HEK293 (cell line): ENCODE results near the gene TMUB1.

Experiments
- EGR2 ChIP-seq: fragments of 450-650 bp; formaldehyde crosslinking; IDR thresholded peaks from 2 replicates; pipeline ENCODE4 v1.5.1; 2016; ENCODE audit warnings: low read depth, missing biosample characterization, missing genetic modification characterization
- GLI4 ChIP-seq: fragments of 450-650 bp; formaldehyde crosslinking; IDR thresholded peaks from 2 replicates; pipeline ENCODE4 v1.5.1; 2016; ENCODE audit warnings: missing biosample characterization, missing genetic modification characterization
- GLIS2 ChIP-seq: fragments of 450-650 bp; formaldehyde crosslinking; IDR thresholded peaks from 2 replicates; pipeline ENCODE4 v1.5.1; 2016; ENCODE audit warnings: missing biosample characterization, missing genetic modification characterization
- HOXC10 ChIP-seq: sonication (generic); formaldehyde crosslinking; IDR thresholded peaks from 2 replicates; pipeline ENCODE4 v1.8.1; 2023; ENCODE audit warnings: mild to moderate bottlenecking, missing genetic modification reagents
- KLF16 ChIP-seq: fragments of 450-650 bp; formaldehyde crosslinking; IDR thresholded peaks from 2 replicates; pipeline ENCODE4 v1.5.1; 2017; ENCODE audit warnings: missing biosample characterization, missing genetic modification characterization
- KLF8 ChIP-seq: fragments of 450-650 bp; formaldehyde crosslinking; IDR thresholded peaks from 2 replicates; pipeline ENCODE4 v1.5.1; 2016; ENCODE audit warnings: missing biosample characterization, missing genetic modification characterization
- KLF9 ChIP-seq: fragments of 450-650 bp; formaldehyde crosslinking; IDR thresholded peaks from 2 replicates; pipeline ENCODE4 v1.5.1; 2016; ENCODE audit warnings: missing biosample characterization, missing genetic modification characterization, low read depth
- MZF1 ChIP-seq: fragments of 450-650 bp; formaldehyde crosslinking; IDR thresholded peaks from 2 replicates; pipeline ENCODE4 v1.5.1; 2017; ENCODE audit warnings: missing biosample characterization, missing genetic modification characterization, borderline replicate concordance
- REPIN1 ChIP-seq: fragments of 450-650 bp; formaldehyde crosslinking; IDR thresholded peaks from 2 replicates; pipeline ENCODE4 v1.5.1; 2017; ENCODE audit warnings: missing biosample characterization, missing genetic modification characterization, low read depth
- SCRT1 ChIP-seq: fragments of 450-650 bp; formaldehyde crosslinking; IDR thresholded peaks from 2 replicates; pipeline ENCODE4 v1.5.1; 2016; ENCODE audit warnings: missing biosample characterization, missing genetic modification characterization, borderline replicate concordance
- SP2 ChIP-seq: fragments of 450-650 bp; formaldehyde crosslinking; IDR thresholded peaks from 2 replicates; pipeline ENCODE4 v1.5.1; 2016; ENCODE audit warnings: missing biosample characterization, missing genetic modification characterization
- TRIM28 ChIP-seq: IDR thresholded peaks from 2 replicates; pipeline ENCODE4 v1.6.1; 2011; ENCODE audit warnings: low read length, control low read depth, borderline replicate concordance
- ZBTB20 ChIP-seq: fragments of 450-650 bp; formaldehyde crosslinking; IDR thresholded peaks from 2 replicates; pipeline ENCODE4 v1.5.1; 2016; ENCODE audit warnings: missing biosample characterization, missing genetic modification characterization
- ZBTB21 ChIP-seq: fragments of 450-650 bp; formaldehyde crosslinking; IDR thresholded peaks from 2 replicates; pipeline ENCODE4 v1.5.1; 2017; ENCODE audit warnings: missing biosample characterization, missing genetic modification characterization
- ZBTB44 ChIP-seq: fragments of 450-650 bp; IDR thresholded peaks from 2 replicates; pipeline ENCODE4 v1.5.1; 2018; ENCODE audit warnings: missing biosample characterization, mild to moderate bottlenecking, missing genetic modification characterization
- ZEB2 ChIP-seq: fragments of 450-650 bp; formaldehyde crosslinking; IDR thresholded peaks from 2 replicates; pipeline ENCODE4 v1.5.1; 2016; ENCODE audit warnings: missing biosample characterization, missing genetic modification characterization
- ZNF10 ChIP-seq: fragments of 450-650 bp; formaldehyde crosslinking; IDR thresholded peaks from 2 replicates; pipeline ENCODE4 v1.5.1; 2017; ENCODE audit warnings: missing biosample characterization, missing genetic modification characterization
- ZNF133 ChIP-seq: fragments of 450-650 bp; formaldehyde crosslinking; IDR thresholded peaks from 2 replicates; pipeline ENCODE4 v1.5.1; 2016; ENCODE audit warnings: missing biosample characterization, missing genetic modification characterization
- ZNF175 ChIP-seq: fragments of 450-650 bp; formaldehyde crosslinking; IDR thresholded peaks from 2 replicates; pipeline ENCODE4 v1.5.1; 2016; ENCODE audit warnings: missing biosample characterization, missing genetic modification characterization
- ZNF223 ChIP-seq: fragments of 450-650 bp; formaldehyde crosslinking; IDR thresholded peaks from 2 replicates; pipeline ENCODE4 v1.5.1; 2016; ENCODE audit warnings: missing biosample characterization, missing genetic modification characterization
- ZNF248 ChIP-seq: fragments of 450-650 bp; formaldehyde crosslinking; IDR thresholded peaks from 2 replicates; pipeline ENCODE4 v1.5.1; 2017; ENCODE audit warnings: missing biosample characterization, missing genetic modification characterization
- ZNF324 ChIP-seq: fragments of 450-650 bp; formaldehyde crosslinking; IDR thresholded peaks from 2 replicates; pipeline ENCODE4 v1.5.1; 2016; ENCODE audit warnings: missing biosample characterization, missing genetic modification characterization
- ZNF341 ChIP-seq: fragments of 450-650 bp; formaldehyde crosslinking; IDR thresholded peaks from 2 replicates; pipeline ENCODE4; 2016; ENCODE audit warnings: low read depth, missing biosample characterization, missing genetic modification characterization
- ZNF354C ChIP-seq: fragments of 450-650 bp; formaldehyde crosslinking; IDR thresholded peaks from 2 replicates; pipeline ENCODE4 v1.5.1; 2016; ENCODE audit warnings: missing biosample characterization, missing genetic modification characterization, low read depth, borderline replicate concordance
- ZNF394 ChIP-seq: fragments of 450-650 bp; formaldehyde crosslinking; IDR thresholded peaks from 2 replicates; pipeline ENCODE4 v1.5.1; 2016; ENCODE audit warnings: missing biosample characterization, missing genetic modification characterization, mild to moderate bottlenecking, moderate library complexity, borderline replicate concordance
- ZNF433 ChIP-seq: fragments of 450-650 bp; formaldehyde crosslinking; IDR thresholded peaks from 2 replicates; pipeline ENCODE4 v1.5.1; 2016; ENCODE audit warnings: missing biosample characterization, missing genetic modification characterization, low read depth
- ZNF473 ChIP-seq: fragments of 450-650 bp; formaldehyde crosslinking; IDR thresholded peaks from 2 replicates; pipeline ENCODE4 v1.5.1; 2017; ENCODE audit warnings: missing biosample characterization, missing genetic modification characterization
- ZNF518A ChIP-seq: fragments of 450-650 bp; formaldehyde crosslinking; conservative IDR thresholded peaks from 2 replicates; pipeline ENCODE4 v1.5.1; 2016; ENCODE audit warnings: low read depth, missing biosample characterization, missing genetic modification characterization
- ZNF555 ChIP-seq: fragments of 450-650 bp; formaldehyde crosslinking; conservative IDR thresholded peaks from 2 replicates; pipeline ENCODE4 v1.5.1; 2017; ENCODE audit warnings: missing biosample characterization, mild to moderate bottlenecking, missing genetic modification characterization, inconsistent platforms
- ZNF664 ChIP-seq: fragments of 450-650 bp; formaldehyde crosslinking; IDR thresholded peaks from 2 replicates; pipeline ENCODE4 v1.5.1; 2016; ENCODE audit warnings: missing biosample characterization, missing genetic modification characterization
- ZNF776 ChIP-seq: fragments of 450-650 bp; formaldehyde crosslinking; IDR thresholded peaks from 2 replicates; pipeline ENCODE4 v1.5.0; 2017; ENCODE audit warnings: missing biosample characterization, missing genetic modification characterization, borderline replicate concordance
- ZNF843 ChIP-seq: fragments of 450-650 bp; formaldehyde crosslinking; IDR thresholded peaks from 2 replicates; pipeline ENCODE4 v1.5.1; 2016; ENCODE audit warnings: missing biosample characterization, missing genetic modification characterization
- TF ChIP-seq, protein P1 (sequence below): fragments of 450-650 bp; formaldehyde crosslinking; IDR thresholded peaks from 2 replicates; pipeline ENCODE4 v1.5.1; 2016; ENCODE audit warnings: missing biosample characterization, missing genetic modification characterization

The TMUB1 gene

DNA sequence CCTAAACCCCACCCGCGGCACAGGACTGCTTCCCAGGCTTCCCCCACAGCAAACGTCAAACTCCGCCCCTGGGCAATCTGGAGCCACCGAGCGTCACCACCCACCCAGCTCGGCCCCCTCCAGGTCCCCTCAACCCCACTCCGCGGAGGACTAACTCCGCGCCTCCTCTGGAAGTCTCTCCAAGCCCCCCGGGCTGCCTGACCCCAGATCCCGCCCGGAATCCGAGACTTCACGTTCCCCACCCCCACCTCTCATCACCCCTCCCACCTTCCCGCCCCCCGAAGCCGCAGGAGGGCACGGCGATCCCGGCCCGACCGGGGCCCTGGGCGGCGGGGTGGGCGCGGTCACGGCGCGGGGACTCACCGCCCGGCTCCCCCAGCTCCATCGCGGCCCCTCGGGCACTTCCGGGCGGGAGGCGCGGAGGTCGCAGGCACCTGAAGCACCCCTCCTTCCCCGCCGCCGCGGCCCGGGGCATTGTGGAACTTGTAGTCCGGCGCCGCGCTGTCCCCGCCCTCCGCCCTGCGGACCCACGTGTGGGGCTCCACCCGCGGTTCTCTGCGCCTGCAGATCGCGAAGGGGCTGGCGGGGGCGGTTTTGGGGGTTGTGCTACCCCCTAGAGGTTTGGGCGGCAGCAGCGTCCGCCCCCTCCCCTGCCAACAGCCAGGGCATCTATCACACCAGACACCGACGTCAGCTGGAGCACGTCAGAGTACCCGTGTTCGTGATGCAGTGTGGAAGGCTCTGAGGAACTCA is at the start of gene TMUB1 (continued):
- no peak for TF ChIP-seq ZNF473 (tag by site-specific recombination)
- no peak for TF ChIP-seq ZNF518A (tag by site-specific recombination)
- peak; percentile 70 for TF ChIP-seq GLIS2 (tag by site-specific recombination)
- TF ChIP-seq ZNF394 (tag by site-specific recombination) = no peak
- peak; percentile 47 for TF ChIP-seq KLF9 (tag by site-specific recombination)
- peak; percentile 80 for TF ChIP-seq EGR2
- TF ChIP-seq REPIN1 (tag by site-specific recombination) = no peak
- TF ChIP-seq KLF8 (tag by site-specific recombination) = peak; percentile 79
- TF ChIP-seq SCRT1 (tag by site-specific recombination) = no peak
- TF ChIP-seq ZNF175 (tag by site-specific recombination) = no peak
- no peak for TF ChIP-seq ZNF354C
- TF ChIP-seq ZBTB21 (tag by site-specific recombination) = peak; percentile 74
- no peak for TF ChIP-seq ZNF133 (tag by site-specific recombination)
- peak; percentile 38; the same call in 1 of the 2 replicates for TF ChIP-seq ZEB2
- no peak for TF ChIP-seq ZNF10 (tag by site-specific recombination)
- no peak for TF ChIP-seq ZNF664 (tag by site-specific recombination)
- TF ChIP-seq ZNF433 (tag by site-specific recombination) = no peak
- no peak for TF ChIP-seq ZNF248
- no peak for TF ChIP-seq TRIM28
- TF ChIP-seq GLI4 (tag by site-specific recombination) = no peak
- peak; percentile 43 for TF ChIP-seq ZBTB20
- 0 out of 2 replicates have a peak, but pooled peaks have one; percentile 38 for TF ChIP-seq ZNF324
- no peak for TF ChIP-seq HOXC10 (CRISPR knock-in tag)
- TF ChIP-seq, protein P1, sequence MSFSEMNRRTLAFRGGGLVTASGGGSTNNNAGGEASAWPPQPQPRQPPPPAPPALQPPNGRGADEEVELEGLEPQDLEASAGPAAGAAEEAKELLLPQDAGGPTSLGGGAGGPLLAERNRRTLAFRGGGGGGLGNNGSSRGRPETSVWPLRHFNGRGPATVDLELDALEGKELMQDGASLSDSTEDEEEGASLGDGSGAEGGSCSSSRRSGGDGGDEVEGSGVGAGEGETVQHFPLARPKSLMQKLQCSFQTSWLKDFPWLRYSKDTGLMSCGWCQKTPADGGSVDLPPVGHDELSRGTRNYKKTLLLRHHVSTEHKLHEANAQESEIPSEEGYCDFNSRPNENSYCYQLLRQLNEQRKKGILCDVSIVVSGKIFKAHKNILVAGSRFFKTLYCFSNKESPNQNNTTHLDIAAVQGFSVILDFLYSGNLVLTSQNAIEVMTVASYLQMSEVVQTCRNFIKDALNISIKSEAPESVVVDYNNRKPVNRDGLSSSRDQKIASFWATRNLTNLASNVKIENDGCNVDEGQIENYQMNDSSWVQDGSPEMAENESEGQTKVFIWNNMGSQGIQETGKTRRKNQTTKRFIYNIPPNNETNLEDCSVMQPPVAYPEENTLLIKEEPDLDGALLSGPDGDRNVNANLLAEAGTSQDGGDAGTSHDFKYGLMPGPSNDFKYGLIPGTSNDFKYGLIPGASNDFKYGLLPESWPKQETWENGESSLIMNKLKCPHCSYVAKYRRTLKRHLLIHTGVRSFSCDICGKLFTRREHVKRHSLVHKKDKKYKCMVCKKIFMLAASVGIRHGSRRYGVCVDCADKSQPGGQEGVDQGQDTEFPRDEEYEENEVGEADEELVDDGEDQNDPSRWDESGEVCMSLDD = peak; percentile 53; the same call in 1 of the 2 replicates
- TF ChIP-seq ZNF776 (tag by site-specific recombination) = no peak
- peak; percentile 66 for TF ChIP-seq SP2
- TF ChIP-seq ZNF223 (tag by site-specific recombination) = no peak
- 0 out of 2 replicates have a peak, but pooled peaks have one; percentile 19 for TF ChIP-seq KLF16 (tag by site-specific recombination)
- TF ChIP-seq ZNF555 (tag by site-specific recombination) = no peak
- TF ChIP-seq ZNF843 (tag by site-specific recombination) = no peak
- no peak for TF ChIP-seq MZF1 (tag by site-specific recombination)
- TF ChIP-seq ZBTB44 (tag by site-specific recombination) = 0 out of 2 replicates have a peak, but pooled peaks have one; percentile 38
- peak; percentile 73 for TF ChIP-seq ZNF341
